ENCODE data around the gene CPD. TPM values are rescaled to one million over a fixed set of nuclear protein-coding genes. Genes with fewer than 3 reads are reported as not detected.

CPD gene
- total RNA-seq, 2 experiments from 2014 or later = 26.2 to 30.7 TPM

GRCh38 chr17:30513346-30513745 is 134.6 kb downstream of the CPD start:
- no peak overlapping the region for H3K27ac ChIP-seq (ENCODE audit: low read depth in 1 of 2, low read length in 2 of 2)
- DNase-seq (no peak), ATAC-seq (ENCODE audit: poor library complexity) (no peak)
- intact Hi-C loops (cut with DNase I, micrococcal nuclease) = no loop called here
- H3K4me1 ChIP-seq (ENCODE audit: insufficient read depth, low read length) = no peaks in the 10 kb centered on the region
- H3K27ac Mint-ChIP-seq = no peak overlapping the region
- no peaks in the 10 kb centered on the region for H3K9me3 ChIP-seq (ENCODE audit: control insufficient read depth in 1 of 2, insufficient read depth in 1 of 2, low read length in 2 of 2)
- no peak overlapping the region for H3K4me3 ChIP-seq (ENCODE audit: low read length)
- H3K4me1 Mint-ChIP-seq (ENCODE audit: low read depth) = peaks cover 20% of the 10 kb centered on the region
- ChIA-PET POLR2A (no interaction called here), CTCF (no interaction called here)
- no peak overlapping the region for H3K4me3 Mint-ChIP-seq
- H3K36me3 ChIP-seq (ENCODE audit: insufficient read depth, low read length) = peaks cover 37% of the 10 kb centered on the region
- no peaks in the 10 kb centered on the region for H3K9me3 Mint-ChIP-seq
- H3K36me3 Mint-ChIP-seq (ENCODE audit: low read depth) = peaks cover 68% of the 10 kb centered on the region
- H3K27me3 Mint-ChIP-seq = no peaks in the 10 kb centered on the region
- TF ChIP-seq CTCF (IDR thresholded peaks at IDR 0.05) = no peak
- no peaks in the 10 kb centered on the region for H3K27me3 ChIP-seq (ENCODE audit: control insufficient read depth in 1 of 2, insufficient read depth in 2 of 2, low read length in 2 of 2)

GRCh38 chr17:30514895-30515596 is 136.3 kb downstream of the CPD start:
- POLR2A ChIA-PET = no interaction called here
- intact Hi-C loops (cut with DNase I, micrococcal nuclease) = no loop called here
- no peak for TF ChIP-seq CTCF (IDR thresholded peaks at IDR 0.05)
- H3K27me3 Mint-ChIP-seq = no peaks in the 10 kb centered on the region
- H3K4me3 Mint-ChIP-seq = no peak overlapping the region
- H3K9me3 Mint-ChIP-seq = no peaks in the 10 kb centered on the region
- no peak overlapping the region for H3K27ac Mint-ChIP-seq
- DNase-seq = no peak
- H3K27me3 ChIP-seq (ENCODE audit: control insufficient read depth in 1 of 2, insufficient read depth in 2 of 2, low read length in 2 of 2) = no peaks in the 10 kb centered on the region
- H3K4me1 Mint-ChIP-seq (ENCODE audit: low read depth) = peaks cover 21% of the 10 kb centered on the region
- H3K9me3 ChIP-seq (ENCODE audit: control insufficient read depth in 1 of 2, insufficient read depth in 1 of 2, low read length in 2 of 2) = no peaks in the 10 kb centered on the region
- no peak overlapping the region for H3K27ac ChIP-seq (ENCODE audit: low read depth in 1 of 2, low read length in 2 of 2)
- no peaks in the 10 kb centered on the region for H3K4me1 ChIP-seq (ENCODE audit: insufficient read depth, low read length)
- peaks cover 46% of the 10 kb centered on the region for H3K36me3 ChIP-seq (ENCODE audit: insufficient read depth, low read length)
- CTCF ChIA-PET = no interaction called here
- peaks cover 76% of the 10 kb centered on the region for H3K36me3 Mint-ChIP-seq (ENCODE audit: low read depth)
- ATAC-seq (ENCODE audit: poor library complexity) = no peak
- no peak overlapping the region for H3K4me3 ChIP-seq (ENCODE audit: low read length)

GRCh38 chr17:30517786-30518185 is 139.1 kb downstream of the CPD start:
- H3K4me3 ChIP-seq (ENCODE audit: low read length) = no peak overlapping the region
- peaks cover 83% of the 10 kb centered on the region for H3K36me3 Mint-ChIP-seq (ENCODE audit: low read depth)
- intact Hi-C loops (cut with DNase I, micrococcal nuclease) = no loop called here
- H3K36me3 ChIP-seq (ENCODE audit: insufficient read depth, low read length) = peaks cover 64% of the 10 kb centered on the region
- H3K9me3 Mint-ChIP-seq = no peaks in the 10 kb centered on the region
- H3K27me3 Mint-ChIP-seq = no peaks in the 10 kb centered on the region
- no peak for TF ChIP-seq CTCF (IDR thresholded peaks at IDR 0.05)
- peaks cover 16% of the 10 kb centered on the region for H3K4me1 Mint-ChIP-seq (ENCODE audit: low read depth)
- DNase-seq (no peak), ATAC-seq (ENCODE audit: poor library complexity) (no peak)
- peaks cover 0 to 5% of the 10 kb centered on the region in 2 experiments for H3K9me3 ChIP-seq (ENCODE audit: control insufficient read depth in 1 of 2, insufficient read depth in 1 of 2, low read length in 2 of 2)
- no peak overlapping the region for H3K27ac ChIP-seq (ENCODE audit: low read depth in 1 of 2, low read length in 2 of 2)
- POLR2A ChIA-PET = no interaction called here
- no peak overlapping the region for H3K4me3 Mint-ChIP-seq
- CTCF ChIA-PET = interaction anchor here (0.8 kb wide), 1 partner anchor 11 kb away, joined by 4 read pairs; no protein-coding TSS in a partner anchor
- H3K27me3 ChIP-seq (ENCODE audit: control insufficient read depth in 1 of 2, insufficient read depth in 2 of 2, low read length in 2 of 2) = no peaks in the 10 kb centered on the region
- H3K4me1 ChIP-seq (ENCODE audit: insufficient read depth, low read length) = no peaks in the 10 kb centered on the region
- no peak overlapping the region for H3K27ac Mint-ChIP-seq

All from CD4-positive, alpha-beta T cell (primary cell).